Aorta (tissue), 5 donors: ENCODE measurements around the gene ATP1B2. TPM values are rescaled to one million over a fixed set of nuclear protein-coding genes. Genes with fewer than 3 reads are reported as not detected.
"Not testable (repeated sequence)": the region's sequence is repeated elsewhere in the genome, so short reads cannot be mapped to it uniquely, and the experiment has no call there.

Source experiments
- ATAC-seq: fragments of 200-7000 bp; cut with Tn5 transposase; one replicate; pipeline ENCODE4 v1.9.1; 2022; ENCODE audit warnings: moderate library complexity; ENCODE audit not compliant: low FRiP score
- DNase-seq, 2 donors: peaks; one replicate each; pipeline ENCODE4 v3.0.0-alpha.2; 2020
- H3K27ac ChIP-seq, 2 donors: one replicate each; pipeline ENCODE4 v1.5.1; 2013; ENCODE audit warnings: low read length in 2 of 2, mild to moderate bottlenecking in 2 of 2, moderate library complexity in 2 of 2, control low read depth in 1 of 2, inconsistent platforms in 1 of 2, low read depth in 1 of 2
- H3K27me3 ChIP-seq, 2 donors: one replicate each; pipeline ENCODE4 v1.6.1; 2013; ENCODE audit warnings: control low read depth in 1 of 2, low read length in 1 of 2, mild to moderate bottlenecking in 1 of 2, moderate library complexity in 1 of 2; ENCODE audit not compliant: insufficient read depth in 2 of 2, control insufficient read depth in 1 of 2
- H3K36me3 ChIP-seq, 2 donors: one replicate each; pipeline ENCODE4 v1.6.1; 2013; ENCODE audit warnings: control low read depth in 1 of 2, low read length in 1 of 2, mild to moderate bottlenecking in 1 of 2; ENCODE audit not compliant: insufficient read depth in 2 of 2, control insufficient read depth in 1 of 2
- H3K4me1 ChIP-seq, 2 donors: one replicate each; pipeline ENCODE4 v1.6.1; 2013; ENCODE audit warnings: low read length in 2 of 2, control low read depth in 1 of 2, mild to moderate bottlenecking in 1 of 2, moderate library complexity in 1 of 2; ENCODE audit not compliant: insufficient read depth in 2 of 2, control insufficient read depth in 1 of 2
- H3K4me3 ChIP-seq, 2 donors: one replicate each; pipeline ENCODE4 v1.5.1; 2013; ENCODE audit warnings: low read length in 2 of 2, control low read depth in 1 of 2, mild to moderate bottlenecking in 1 of 2
- H3K9me3 ChIP-seq: one replicate; pipeline ENCODE4 v1.6.1; 2013; ENCODE audit warnings: mild to moderate bottlenecking, low read length; ENCODE audit not compliant: control insufficient read depth
- WGBS, 2 donors: extraction: QIAGEN DNeasy Blood & Tissue Kit; methylation state at CpG; one replicate each; pipeline ENCODE4 v1.1.7; 2013; 5-methylcytosine and 5-hydroxymethylcytosine counted together
- intact Hi-C, 2 donors: fragments of 100-400 bp; cut with DNase I; formaldehyde crosslinking; loops; one replicate each; pipeline versions ENCODE4 v1.14.2 to v1.15.0; 2022
- polyA plus RNA-seq, 2 donors: library from polyadenylated mRNA; stranded (reverse); fragments of 200-250 nt; gene quantifications; one replicate each; pipeline ENCODE4 v1.2.3, GENCODE V29; 2013
- total RNA-seq, 2 donors: library from RNA; stranded (reverse); fragmentation: NEBNext Ultra II Directional; extraction: Animal tissue kit (Norgen Biotek cat#: 25700); gene quantifications; one replicate each; pipeline ENCODE4 v1.2.1, GENCODE V29; 2021
- donor health status: healthy with polysubstance abuse.
- donor health status: Bipolar disorder and iron deficiency.
- donor health status: DM: no; HTN: no; CAD: no.
- donor health status: DM: no; HTN: no; CAD: no.
- donor health status: DM: yes; HTN: yes; CAD: no.

Gene ATP1B2
- total and polyA plus RNA-seq, 4 donors, result 1.9 to 7.2 (median 2.4) TPM

DNA sequence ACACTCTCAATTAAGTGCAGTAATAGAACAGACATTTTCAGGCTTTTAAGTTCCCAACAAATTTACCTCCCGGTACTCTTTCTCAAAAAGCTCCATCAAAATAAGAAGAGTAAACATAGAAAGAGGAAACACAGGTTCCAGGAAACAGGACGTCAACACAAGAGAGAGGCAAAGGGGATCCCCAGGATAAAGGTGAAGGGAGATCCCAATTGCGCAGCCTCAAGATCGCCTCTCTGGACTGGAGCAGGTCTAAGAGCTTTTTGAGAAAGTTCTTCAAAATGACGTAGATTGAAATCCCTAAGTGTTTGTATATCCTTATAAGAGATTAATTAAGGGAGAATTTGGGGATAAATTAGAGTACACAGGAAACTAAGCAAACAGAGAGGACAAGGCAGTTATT, 32.1 kb upstream of the ATP1B2 start:
- no peaks in the 10 kb centered on the region for H3K36me3 ChIP-seq
- no peaks in the 10 kb centered on the region for H3K27me3 ChIP-seq
- H3K9me3 ChIP-seq, result no peaks in the 10 kb centered on the region
- no peak for DNase-seq
- no peaks in the 10 kb centered on the region for H3K4me1 ChIP-seq
- intact Hi-C loops, result no loop called here
- WGBS, 2 donors, result 82 to 83% methylated on average over 5 of the region's 5 CpGs
- H3K27ac ChIP-seq, result no peak overlapping the region
- ATAC-seq, result no peak
- no peak overlapping the region for H3K4me3 ChIP-seq

DNA sequence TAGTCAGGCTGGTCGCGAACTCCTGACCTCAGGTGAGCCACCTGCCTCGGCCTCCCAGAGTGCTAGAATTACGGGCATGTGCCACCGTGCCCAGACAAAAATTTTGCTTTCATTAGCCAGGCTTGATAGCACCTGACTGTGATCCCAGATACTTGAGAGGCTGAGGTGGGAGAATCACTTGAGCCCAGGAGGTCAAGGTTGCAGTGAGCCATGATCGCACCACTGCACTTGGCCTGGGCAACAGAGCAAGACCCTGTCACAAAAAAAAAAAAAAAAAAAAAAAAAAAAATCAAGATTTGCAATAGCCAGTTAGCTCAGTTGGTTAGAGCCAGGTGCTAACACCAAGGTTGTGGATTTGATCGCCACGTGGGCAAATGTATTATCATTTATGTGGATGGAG, 29.9 kb upstream of the ATP1B2 start:
- Histone ChIP-seq H3K4me1 (no peaks in the 10 kb centered on the region), H3K27ac (no peak overlapping the region), H3K4me3 (no peak overlapping the region), H3K36me3 (no peaks in the 10 kb centered on the region), H3K27me3 (no peaks in the 10 kb centered on the region), H3K9me3 (no peaks in the 10 kb centered on the region)
- ATAC-seq (no peak), DNase-seq (no peak)
- intact Hi-C loops, result no loop called here
- WGBS, 2 donors, result 93 to 94% methylated on average over 8 of the region's 8 CpGs

DNA sequence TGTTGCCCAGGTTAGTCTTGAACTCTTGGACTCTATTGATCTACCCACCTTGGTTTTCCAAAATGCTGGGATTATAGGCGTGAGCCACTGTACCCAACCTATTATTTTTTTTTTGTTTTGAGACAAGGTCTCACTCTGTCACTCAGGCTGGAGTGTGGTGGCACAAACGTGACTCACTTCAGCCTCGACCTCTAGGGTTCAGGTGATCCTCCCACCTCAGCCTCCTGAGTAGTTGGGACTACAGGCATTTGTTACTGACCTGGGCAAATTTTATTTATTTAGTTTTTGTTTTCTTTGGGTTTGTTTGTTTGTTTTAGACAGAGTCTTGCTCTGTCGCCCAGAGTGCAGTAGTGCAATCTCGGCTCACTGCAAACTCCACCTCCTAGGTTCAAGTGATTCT, 27.1 kb upstream of the ATP1B2 start:
- Histone ChIP-seq H3K4me3 (no peak overlapping the region), H3K4me1 (no peaks in the 10 kb centered on the region), H3K9me3 (no peaks in the 10 kb centered on the region), H3K27ac (no peak overlapping the region), H3K36me3 (no peaks in the 10 kb centered on the region), H3K27me3 (no peaks in the 10 kb centered on the region)
- 85% methylated on average over 5 of the region's 5 CpGs for WGBS, 2 donors
- intact Hi-C loops, result no loop called here
- DNase-seq, result no peak
- no peak for ATAC-seq

DNA sequence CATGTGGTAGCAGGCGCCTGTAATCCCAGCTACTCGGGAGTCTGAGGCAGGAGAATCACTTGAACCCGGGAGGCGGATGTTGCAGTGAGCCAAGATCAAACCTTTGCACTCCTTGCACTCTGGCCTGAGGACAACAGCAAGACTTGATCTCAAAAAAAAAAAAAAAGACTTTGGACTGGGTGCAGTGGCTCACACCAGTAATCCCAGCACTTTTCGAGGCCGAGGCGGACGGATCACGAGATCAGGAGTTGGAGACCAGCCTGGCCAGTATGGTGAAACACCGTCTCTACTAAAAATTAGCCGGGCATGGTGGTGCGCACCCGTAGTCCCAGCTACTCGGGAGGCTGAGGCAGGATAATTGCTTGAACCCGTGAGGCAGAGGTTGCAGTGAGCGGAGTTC, 25.0 kb upstream of the ATP1B2 start:
- not testable (repeated sequence) for H3K36me3 ChIP-seq, H3K9me3 ChIP-seq, H3K27ac ChIP-seq, H3K4me3 ChIP-seq, ATAC-seq, H3K27me3 ChIP-seq, H3K4me1 ChIP-seq, DNase-seq
- intact Hi-C loops, result loop anchor here (5.0 kb wide), 1 partner anchor 62 kb away; the partner anchor contains the start of genes TP53 (in 2 of the 2) and WRAP53 (in 2 of the 2)
- 96 to 97% methylated on average over 16 of the region's 16 CpGs for WGBS, 2 donors

DNA sequence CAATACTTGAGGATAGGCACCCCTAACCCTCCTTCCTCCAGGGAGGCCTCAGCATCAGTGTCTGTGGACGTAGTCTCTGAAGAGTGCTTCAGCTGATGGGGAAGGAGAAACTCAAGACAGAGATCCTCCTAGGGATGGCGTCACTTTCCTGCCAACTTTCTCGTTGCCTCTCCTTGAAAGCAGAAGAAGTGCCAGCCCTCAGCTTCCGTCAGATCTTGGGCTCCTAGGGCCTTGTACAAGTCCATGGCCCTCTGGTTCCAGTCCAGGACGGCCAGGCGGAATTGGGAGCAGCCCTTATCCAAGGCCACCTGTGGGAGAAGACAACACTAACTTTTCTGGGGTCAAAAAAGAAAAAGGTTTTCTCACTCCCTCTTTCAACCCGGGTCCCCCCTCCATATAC, 24.4 kb upstream of the ATP1B2 start:
- ATAC-seq (no peak), DNase-seq (peak in 1 of 2 donors; percentile 69)
- no peak overlapping the region for H3K4me3 ChIP-seq
- no peaks in the 10 kb centered on the region for H3K4me1 ChIP-seq
- no peak overlapping the region for H3K27ac ChIP-seq
- H3K27me3 ChIP-seq, result no peaks in the 10 kb centered on the region
- intact Hi-C loops, result loop anchor here (5.0 kb wide), 1 partner anchor 61 kb away; the partner anchor contains the start of genes TP53 (in 2 of the 2) and WRAP53 (in 2 of the 2)
- 92 to 93% methylated on average over 7 of the region's 7 CpGs for WGBS, 2 donors
- H3K36me3 ChIP-seq, result no peaks in the 10 kb centered on the region
- no peaks in the 10 kb centered on the region for H3K9me3 ChIP-seq

DNA sequence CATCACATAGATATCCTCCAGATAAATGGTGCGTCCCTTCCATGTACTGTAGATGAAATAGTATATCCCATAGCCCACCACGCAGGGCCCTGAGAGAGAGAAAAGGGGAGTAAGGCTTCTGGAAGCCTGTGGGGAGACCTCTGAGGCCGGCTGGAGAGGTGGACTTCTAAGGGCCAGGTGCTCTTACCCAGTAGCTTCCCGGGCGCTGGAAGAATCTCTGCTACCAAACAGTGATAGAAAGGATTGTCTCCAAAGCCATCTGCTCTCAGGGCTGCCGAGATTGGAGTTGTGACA, 23.8 kb upstream of the ATP1B2 start:
- Histone ChIP-seq H3K27ac (peak overlapping the region in 1 of 2 donors; percentile 21), H3K9me3 (no peaks in the 10 kb centered on the region), H3K36me3 (no peaks in the 10 kb centered on the region), H3K4me3 (peak overlapping the region; percentile 78 to 93), H3K27me3 (no peaks in the 10 kb centered on the region), H3K4me1 (no peaks in the 10 kb centered on the region)
- ATAC-seq, result no peak
- DNase-seq, result no peak
- WGBS, 2 donors, result 27 to 29% methylated on average over 6 of the region's 6 CpGs
- intact Hi-C loops, result loop anchor here (5.0 kb wide), 1 partner anchor 60 kb away; the partner anchor contains the start of genes TP53 (in 2 of the 2) and WRAP53 (in 2 of the 2)

DNA sequence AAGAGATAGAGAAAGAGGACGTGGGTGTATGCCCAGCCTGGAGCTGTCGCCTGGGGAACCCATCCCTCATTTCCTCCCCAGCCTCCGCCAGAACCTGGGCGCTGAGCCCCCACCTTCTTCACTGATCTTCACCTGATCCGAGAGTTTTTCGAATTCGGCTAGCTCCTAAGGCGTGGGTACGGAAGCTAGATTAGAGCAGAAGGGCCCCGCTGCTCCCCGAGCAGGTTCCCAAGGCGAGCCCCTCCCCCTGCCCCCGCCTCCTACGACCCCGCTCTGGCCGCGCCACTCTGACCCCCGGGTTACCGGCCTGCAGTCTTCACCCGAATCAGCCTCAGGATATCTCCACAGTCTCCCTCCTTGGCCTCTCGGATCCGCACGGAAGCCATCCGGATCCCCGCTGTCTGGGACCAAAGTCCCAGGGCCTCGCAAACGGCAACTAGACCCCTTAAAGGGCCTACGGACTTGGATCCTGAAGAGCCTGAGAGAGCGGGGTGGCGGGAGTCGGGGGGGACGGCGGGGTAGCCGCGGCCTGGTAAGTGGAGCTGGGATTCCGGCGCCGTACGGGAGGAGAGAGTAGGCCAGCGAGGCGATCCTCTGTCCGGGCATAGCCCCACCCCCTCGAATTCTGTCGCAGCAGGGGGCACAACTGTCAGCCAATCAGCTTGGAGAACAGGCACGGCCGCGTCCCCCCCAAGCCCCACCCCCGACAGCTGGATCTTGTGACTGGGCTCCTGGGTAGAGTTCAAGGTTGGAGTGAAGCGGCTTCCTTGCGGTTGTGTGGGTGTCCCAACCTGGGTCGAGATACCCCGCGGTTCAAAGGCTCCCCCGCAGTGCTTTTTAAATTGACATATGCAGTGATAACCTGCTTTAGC, 23.2 kb upstream of the ATP1B2 start, which contains the start of gene SAT2:
SAT2 (minus strand) TSS at position 572 of the 872 bp plus-strand sequence; CDS start at position 386, 186 bp downstream.
- Histone ChIP-seq H3K4me3 (peak within 1 kb of the TSS; percentile 78 to 93), H3K9me3 (no peaks in the 10 kb centered on the region), H3K27me3 (no peaks in the 10 kb centered on the region), H3K36me3 (no peaks in the 10 kb centered on the region), H3K4me1 (no peaks in the 10 kb centered on the region), H3K27ac (peak within 1 kb of the TSS in 1 of 2 donors; percentile 30)
- WGBS, 2 donors, result 0 to 1% methylated on average over 54 of the region's 54 CpGs
- peak; percentile 98 for ATAC-seq
- intact Hi-C loops, result loop anchor here (5.0 kb wide), 1 partner anchor 60 kb away; the partner anchor contains the start of genes TP53 (in 2 of the 2) and WRAP53 (in 2 of the 2)
- peak; percentile 97 to 98 for DNase-seq

DNA sequence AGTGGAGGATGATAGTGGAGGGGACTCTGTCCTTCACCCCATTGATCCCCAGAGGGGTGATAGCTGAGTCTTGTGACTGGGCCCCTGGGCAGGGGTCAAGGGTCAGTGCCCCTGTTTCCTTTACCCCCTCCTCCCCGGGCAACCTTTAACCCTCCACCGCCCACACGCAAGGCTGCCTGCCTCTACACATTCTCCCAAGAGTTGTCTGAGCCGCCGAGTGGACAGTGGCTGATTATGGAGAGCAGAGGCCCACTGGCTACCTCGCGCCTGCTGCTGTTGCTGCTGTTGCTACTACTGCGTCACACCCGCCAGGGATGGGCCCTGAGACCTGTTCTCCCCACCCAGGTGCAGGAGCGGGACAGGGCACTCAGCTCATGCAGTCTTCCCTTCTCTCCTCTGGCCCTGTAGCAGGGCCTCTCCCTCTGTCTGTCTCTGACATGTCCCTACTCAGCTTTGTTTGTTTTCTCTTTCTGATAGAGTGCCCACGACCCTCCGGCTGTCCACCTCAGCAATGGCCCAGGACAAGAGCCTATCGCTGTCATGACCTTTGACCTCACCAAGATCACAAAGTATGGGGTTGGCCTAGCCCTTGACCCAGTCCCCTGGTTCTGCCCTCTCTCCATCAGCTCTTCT, 20.7 kb upstream of the ATP1B2 start, which contains the start of gene SHBG:
SHBG (plus strand) TSS at position 197 of the 633 bp plus-strand sequence; CDS start at position 235, 38 bp downstream.
- Histone ChIP-seq H3K27ac (no peak within 1 kb of the TSS), H3K27me3 (no peaks in the 10 kb centered on the region), H3K9me3 (no peaks in the 10 kb centered on the region), H3K4me1 (no peaks in the 10 kb centered on the region), H3K36me3 (no peaks in the 10 kb centered on the region), H3K4me3 (no peak within 1 kb of the TSS)
- intact Hi-C loops, result loop anchor here (5.0 kb wide), 1 partner anchor 57 kb away; the partner anchor contains the start of genes TP53 (in 2 of the 2) and WRAP53 (in 2 of the 2)
- no peak for ATAC-seq
- DNase-seq, result no peak
- 69 to 70% methylated on average over 13 of the region's 13 CpGs for WGBS, 2 donors
